GM18507 (cell line): ENCODE data around the gene TRA2A.

Experiments
- DNase-seq: peaks from one replicate; pipeline ENCODE4 v3.0.0; 2011; ENCODE audit warnings: low read depth; ENCODE audit not compliant: insufficient read length; ENCODE audit errors: extremely low spot score
- FAIRE-seq: peaks from 2 replicates; lab custom pipeline; 2011; peaks lifted over from hg19 to GRCh38; lab: Jason Lieb, UNC

Gene TRA2A

DNA sequence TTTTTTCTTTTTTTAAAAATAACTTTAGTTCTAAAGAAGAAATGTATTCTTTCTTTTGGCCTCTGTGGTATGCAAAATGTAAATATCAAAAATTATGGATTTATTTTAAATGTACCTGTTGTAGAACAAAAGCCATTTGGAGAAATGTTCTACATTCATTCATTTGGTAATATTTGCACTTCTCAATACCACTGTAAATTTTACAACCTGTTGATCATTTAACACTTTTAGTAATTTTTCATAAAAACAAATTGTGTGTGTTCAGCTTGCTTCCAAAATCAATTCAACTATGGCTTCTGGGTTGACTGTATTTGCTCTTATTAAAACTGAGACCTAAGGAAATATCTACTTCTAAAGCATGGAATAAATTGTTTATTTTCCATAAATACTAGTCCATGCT is 59.2 kb downstream of the TRA2A start:
- no peak for DNase-seq
- peak; percentile 18 for FAIRE-seq

DNA sequence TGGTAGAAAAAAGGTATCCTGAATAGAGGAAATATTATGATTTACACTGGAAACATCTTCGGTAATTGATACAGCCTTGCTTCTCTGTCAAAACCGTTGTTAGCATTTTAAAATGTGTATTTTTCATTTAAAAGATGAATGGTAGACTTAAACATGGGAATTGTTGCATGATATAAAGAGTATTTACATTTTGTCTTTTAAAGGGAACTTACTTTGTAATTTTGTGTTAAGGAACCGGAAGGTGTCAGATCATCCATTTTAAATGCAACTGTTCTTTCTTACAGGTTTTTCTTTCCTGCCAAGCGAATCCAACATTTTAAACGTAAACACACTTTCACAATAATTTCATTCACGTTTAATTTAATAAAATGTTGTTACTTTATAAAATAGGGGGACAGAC is 59.7 kb downstream of the TRA2A start:
- FAIRE-seq (peak; percentile 46), DNase-seq (no peak)

DNA sequence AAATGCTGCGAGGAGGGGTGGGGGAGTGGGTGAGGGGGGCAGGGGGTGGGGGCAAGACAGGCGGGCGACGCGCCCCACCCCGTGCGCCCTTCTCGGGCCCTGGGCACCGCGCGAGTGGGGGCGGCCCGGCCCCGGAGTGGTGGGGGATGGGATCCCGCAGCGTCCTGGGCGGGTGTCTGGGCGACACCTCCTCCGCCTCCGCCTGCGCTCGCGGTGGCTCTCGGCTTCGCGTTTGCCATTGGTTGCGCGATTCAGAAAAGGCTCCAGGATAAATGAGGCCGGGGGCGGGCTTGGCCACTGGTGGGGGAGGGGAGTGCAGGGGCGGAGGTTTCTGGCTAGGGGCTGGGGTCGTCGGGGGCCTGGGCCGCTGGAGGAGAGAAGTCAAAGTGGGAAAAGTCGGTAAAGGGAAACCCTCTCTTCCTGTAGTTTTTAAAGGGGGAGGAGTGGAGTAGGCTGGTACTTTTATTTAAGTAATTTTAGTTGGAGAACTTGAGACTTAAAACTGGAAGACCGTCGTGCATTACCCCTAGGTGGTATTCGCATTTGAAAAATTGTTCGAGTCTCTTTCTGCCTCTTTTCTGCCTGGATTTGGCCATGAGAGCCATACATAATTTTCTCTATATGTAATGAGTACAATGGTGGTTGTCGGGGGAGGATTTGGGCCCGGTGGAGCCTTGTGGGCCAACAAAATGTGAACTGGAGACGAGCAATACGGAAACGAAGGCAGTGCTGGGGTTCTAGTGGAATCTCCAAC is 60.5 kb downstream of the TRA2A start:
- DNase-seq (no peak), FAIRE-seq (peak; percentile 70)

GRCh38 chr7:23470330-23471105 is 61.3 kb downstream of the TRA2A start, which contains the start of gene IGF2BP3:
IGF2BP3 (minus strand) TSS chr7:23470491; CDS start chr7:23470110, 381 bp downstream.
- FAIRE-seq (peak; percentile 83), DNase-seq (no peak)

DNA sequence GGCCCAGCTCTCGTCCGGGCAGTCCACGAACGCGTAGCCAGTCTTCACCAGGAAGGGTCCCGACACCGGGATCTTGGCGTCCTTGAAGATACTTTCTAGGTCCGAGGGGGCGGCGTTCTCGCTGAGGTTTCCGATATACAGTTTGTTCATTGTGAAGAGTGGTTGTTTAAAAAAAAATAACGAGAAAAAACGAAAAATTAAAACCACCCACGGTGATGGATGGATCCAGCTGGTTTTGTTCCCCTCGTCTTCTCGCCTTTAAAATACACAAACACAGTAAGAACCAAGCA is 61.9 kb downstream of the TRA2A start:
- FAIRE-seq, result no peak
- no peak for DNase-seq

GRCh38 chr7:23469150-23469960 is 62.4 kb downstream of the TRA2A start:
- no peak for FAIRE-seq
- no peak for DNase-seq

DNA sequence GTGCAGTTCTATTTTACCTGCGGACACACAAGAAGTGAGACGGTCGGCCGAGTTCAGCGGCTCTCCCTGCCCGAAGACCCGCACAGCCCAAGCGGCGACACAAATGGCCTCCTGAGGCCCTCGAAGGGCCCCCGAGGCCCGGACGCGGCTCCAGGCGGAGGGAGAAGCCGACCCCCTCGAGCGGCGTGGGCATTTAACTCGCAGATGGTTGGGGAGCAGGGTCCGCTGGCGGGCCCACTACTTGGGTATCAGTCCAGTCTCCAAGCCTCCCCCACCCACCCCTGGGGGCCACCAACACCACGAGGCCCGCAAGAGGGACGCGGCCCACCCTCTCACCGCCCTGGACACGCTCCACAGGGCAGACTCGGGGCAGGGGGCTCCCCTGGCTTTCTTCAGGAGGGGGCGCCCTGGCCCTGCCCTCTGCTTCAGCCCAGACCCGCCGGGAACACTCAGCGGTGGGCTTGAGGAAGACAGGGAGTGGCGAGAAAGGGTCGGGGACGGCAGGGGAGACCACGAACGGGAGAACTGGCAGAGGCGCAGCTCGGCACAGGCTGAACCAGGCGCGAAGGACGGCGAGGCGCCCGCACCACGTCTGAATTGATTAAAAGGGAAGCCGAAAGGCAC is 63.1 kb downstream of the TRA2A start:
- FAIRE-seq (no peak), DNase-seq (no peak)

GRCh38 chr7:23467806-23468525 is 63.8 kb downstream of the TRA2A start:
- FAIRE-seq (peak; percentile 72), DNase-seq (no peak)

DNA sequence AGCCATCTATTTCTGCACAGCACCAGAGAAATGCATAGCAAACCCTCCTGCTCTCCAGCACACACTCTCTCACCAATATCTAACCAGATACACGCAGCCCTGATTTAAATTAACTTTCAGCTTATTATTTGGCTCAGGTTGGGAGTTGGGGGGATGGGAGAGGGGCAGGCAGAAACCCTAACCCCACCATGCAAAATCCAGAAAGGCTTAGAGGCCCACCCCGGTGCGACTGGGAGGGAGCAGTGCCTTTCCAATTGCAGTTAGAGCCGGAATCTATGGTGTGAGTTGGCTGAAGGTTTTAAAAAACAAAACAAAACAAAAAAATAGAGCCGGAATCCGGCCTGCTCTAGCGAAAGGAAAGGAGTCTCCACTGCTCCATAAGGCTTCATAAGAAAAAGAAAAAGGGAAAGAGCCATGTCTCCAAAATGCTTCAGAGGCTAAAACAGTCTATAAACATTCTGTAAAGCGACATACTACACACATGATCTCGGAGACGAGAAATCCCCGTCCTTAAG is 64.4 kb downstream of the TRA2A start:
- FAIRE-seq (no peak), DNase-seq (no peak)

- peak; percentile 67 for FAIRE-seq
- DNase-seq, result no peak
These were observed 68.9 kb downstream of the TRA2A start for GRCh38 chr7:23462846-23463245.

GRCh38 chr7:23458044-23458443 is 73.7 kb downstream of the TRA2A start:
- FAIRE-seq (no peak), DNase-seq (no peak)

- no peak for FAIRE-seq
These were observed 75.7 kb downstream of the TRA2A start for GRCh38 chr7:23456093-23456492.

DNA sequence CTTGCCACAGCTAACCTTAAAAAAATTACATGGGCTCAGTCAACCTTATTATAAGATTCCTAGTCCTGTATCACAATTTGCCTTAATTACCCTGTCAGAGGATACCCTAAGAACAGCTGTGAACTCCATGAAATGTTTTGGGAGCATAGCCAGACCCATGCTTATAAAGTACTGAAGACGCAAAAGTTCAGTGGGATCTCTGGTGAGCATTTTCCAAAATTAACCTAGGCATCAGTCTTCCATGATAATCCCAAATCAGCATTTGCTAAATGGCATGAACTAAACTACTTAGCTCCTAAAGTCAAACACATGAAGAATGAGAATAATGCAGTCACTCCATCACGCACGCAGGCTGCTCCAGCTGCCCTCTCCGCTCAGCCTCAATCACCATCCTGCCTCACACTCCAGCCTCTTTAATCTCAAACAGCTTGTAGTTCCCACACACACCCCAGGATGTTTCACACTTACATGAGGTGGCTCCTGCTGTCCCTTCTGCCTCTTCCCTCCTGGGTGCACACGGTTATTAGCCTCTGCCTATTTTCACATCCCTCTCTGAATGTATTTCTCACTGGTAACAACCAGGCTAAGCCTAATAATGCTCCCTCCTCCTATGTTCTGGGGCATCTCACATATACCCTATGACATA is 76.8 kb downstream of the TRA2A start:
- FAIRE-seq, result no peak

More at GRCh38 chr7:23456093-23456492, 75.7 kb downstream of the TRA2A start:
- no peak for DNase-seq

More for the DNA sequence above, 76.8 kb downstream of the TRA2A start:
- DNase-seq, result no peak
